ENCODE data around the gene BTG1. TPM values are rescaled to one million over a fixed set of nuclear protein-coding genes. Genes with fewer than 3 reads are reported as not detected.

BTG1 gene
- total RNA-seq, 1 experiment from 2014 or later = 29.8 TPM

DNA sequence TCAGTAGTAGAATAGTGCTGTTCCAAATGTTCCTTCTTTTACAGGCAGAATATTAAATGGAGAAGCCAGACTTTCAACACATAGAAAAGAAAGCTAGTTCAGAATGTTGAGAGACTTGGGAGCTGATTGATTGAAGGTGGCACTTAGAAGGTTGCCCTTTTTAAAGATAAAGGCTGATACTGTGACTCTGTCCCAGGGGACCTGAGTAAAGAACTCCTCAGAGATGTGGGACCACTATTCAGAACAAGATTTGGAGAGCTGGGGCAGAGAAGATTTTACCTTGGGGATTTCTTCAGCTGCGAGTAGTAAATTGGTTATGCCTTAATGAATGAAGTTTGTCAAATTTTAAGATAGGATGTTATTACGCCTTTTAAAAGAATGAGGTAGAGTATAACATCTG lies 21.4 kb upstream of the BTG1 start:
- Histone ChIP-seq H2AFZ (ENCODE audit: low read length) (no peak overlapping the region), H3K4me3 (ENCODE audit: low read length) (no peak overlapping the region), H3F3A (ENCODE audit: low read length, unreplicated experiment) (no peaks in the 10 kb centered on the region), H3K79me2 (ENCODE audit: low read length) (no peaks in the 10 kb centered on the region), H3K4me2 (ENCODE audit: low read length) (no peak overlapping the region), H3K4me1 (ENCODE audit: insufficient read depth, low read length) (0 out of 2 replicates have a peak, but pooled peaks cover 1% of the 10 kb centered on the region), H3K36me3 (ENCODE audit: low read depth, low read length) (no peaks in the 10 kb centered on the region), H3K27ac (ENCODE audit: low read length) (no peak overlapping the region), H3K9me2 (replicated peaks; ENCODE audit: low read length) (no peaks in the 10 kb centered on the region), H3K27me3 (ENCODE audit: low read length) (no peaks in the 10 kb centered on the region), H4K20me1 (ENCODE audit: low read length) (no peaks in the 10 kb centered on the region), H3K9ac (ENCODE audit: low read length) (no peak overlapping the region), H3K9me3 (ENCODE audit: low read length) (no peaks in the 10 kb centered on the region)
- intact Hi-C loops (cut with micrococcal nuclease) = no loop called here
- DNase-seq (no peak), ATAC-seq (no peak)
- ChIA-PET POLR2A (ENCODE audit: unreplicated experiment) (no interaction called here), CTCF (no interaction called here)
- no peak for TF ChIP-seq EZH2 (IDR thresholded peaks at IDR 0.05; ENCODE audit: low read length, unreplicated experiment)
- TF ChIP-seq, protein P1, sequence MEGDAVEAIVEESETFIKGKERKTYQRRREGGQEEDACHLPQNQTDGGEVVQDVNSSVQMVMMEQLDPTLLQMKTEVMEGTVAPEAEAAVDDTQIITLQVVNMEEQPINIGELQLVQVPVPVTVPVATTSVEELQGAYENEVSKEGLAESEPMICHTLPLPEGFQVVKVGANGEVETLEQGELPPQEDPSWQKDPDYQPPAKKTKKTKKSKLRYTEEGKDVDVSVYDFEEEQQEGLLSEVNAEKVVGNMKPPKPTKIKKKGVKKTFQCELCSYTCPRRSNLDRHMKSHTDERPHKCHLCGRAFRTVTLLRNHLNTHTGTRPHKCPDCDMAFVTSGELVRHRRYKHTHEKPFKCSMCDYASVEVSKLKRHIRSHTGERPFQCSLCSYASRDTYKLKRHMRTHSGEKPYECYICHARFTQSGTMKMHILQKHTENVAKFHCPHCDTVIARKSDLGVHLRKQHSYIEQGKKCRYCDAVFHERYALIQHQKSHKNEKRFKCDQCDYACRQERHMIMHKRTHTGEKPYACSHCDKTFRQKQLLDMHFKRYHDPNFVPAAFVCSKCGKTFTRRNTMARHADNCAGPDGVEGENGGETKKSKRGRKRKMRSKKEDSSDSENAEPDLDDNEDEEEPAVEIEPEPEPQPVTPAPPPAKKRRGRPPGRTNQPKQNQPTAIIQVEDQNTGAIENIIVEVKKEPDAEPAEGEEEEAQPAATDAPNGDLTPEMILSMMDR (conservative IDR thresholded peaks at IDR 0.05; ENCODE audit: low read depth, low read length) = no peak
- no peak for TF ChIP-seq EZH2phosphoT487 (IDR thresholded peaks at IDR 0.05; ENCODE audit: borderline replicate concordance, low read length)
- BruUV-seq (replicated peaks) = no TSS peak

GRCh38 chr12:92164712-92165111 lies 19.1 kb upstream of the BTG1 start:
- Histone ChIP-seq H3K9ac (ENCODE audit: low read length) (no peak overlapping the region), H3K9me3 (ENCODE audit: low read length) (no peaks in the 10 kb centered on the region), H3F3A (ENCODE audit: low read length, unreplicated experiment) (no peaks in the 10 kb centered on the region), H4K20me1 (ENCODE audit: low read length) (no peaks in the 10 kb centered on the region), H3K27me3 (ENCODE audit: low read length) (no peaks in the 10 kb centered on the region), H3K36me3 (ENCODE audit: low read depth, low read length) (no peaks in the 10 kb centered on the region), H3K4me2 (ENCODE audit: low read length) (no peak overlapping the region), H3K4me3 (ENCODE audit: low read length) (no peak overlapping the region), H3K79me2 (ENCODE audit: low read length) (no peaks in the 10 kb centered on the region), H2AFZ (ENCODE audit: low read length) (no peak overlapping the region), H3K9me2 (replicated peaks; ENCODE audit: low read length) (no peaks in the 10 kb centered on the region), H3K4me1 (ENCODE audit: insufficient read depth, low read length) (peaks cover 17% of the 10 kb centered on the region), H3K27ac (ENCODE audit: low read length) (no peak overlapping the region)
- ATAC-seq (no peak), DNase-seq (no peak)
- BruUV-seq (replicated peaks) = no TSS peak
- CTCF ChIA-PET = no interaction called here
- TF ChIP-seq EZH2phosphoT487 (IDR thresholded peaks at IDR 0.05; ENCODE audit: borderline replicate concordance, low read length) (no peak), EZH2 (IDR thresholded peaks at IDR 0.05; ENCODE audit: low read length, unreplicated experiment) (no peak)
- TF ChIP-seq, protein P1 (conservative IDR thresholded peaks at IDR 0.05; ENCODE audit: low read depth, low read length) = no peak
- intact Hi-C loops (cut with micrococcal nuclease) = loop anchor here (5.0 kb wide), 1 partner anchor 243 kb away; no protein-coding TSS in a partner anchor
- POLR2A ChIA-PET (ENCODE audit: unreplicated experiment) = no interaction called here

GRCh38 chr12:92162079-92162478 lies 16.4 kb upstream of the BTG1 start:
- intact Hi-C loops (cut with micrococcal nuclease) = loop anchor here (5.0 kb wide), 1 partner anchor 245 kb away; no protein-coding TSS in a partner anchor
- Histone ChIP-seq H3K36me3 (ENCODE audit: low read depth, low read length) (no peaks in the 10 kb centered on the region), H3F3A (ENCODE audit: low read length, unreplicated experiment) (no peaks in the 10 kb centered on the region), H2AFZ (ENCODE audit: low read length) (no peak overlapping the region), H3K4me3 (ENCODE audit: low read length) (no peak overlapping the region), H3K4me1 (ENCODE audit: insufficient read depth, low read length) (peaks cover 17% of the 10 kb centered on the region), H3K27me3 (ENCODE audit: low read length) (no peaks in the 10 kb centered on the region), H3K27ac (ENCODE audit: low read length) (no peak overlapping the region), H3K9me2 (replicated peaks; ENCODE audit: low read length) (no peaks in the 10 kb centered on the region), H3K79me2 (ENCODE audit: low read length) (no peaks in the 10 kb centered on the region), H4K20me1 (ENCODE audit: low read length) (no peaks in the 10 kb centered on the region), H3K4me2 (ENCODE audit: low read length) (no peak overlapping the region), H3K9ac (ENCODE audit: low read length) (no peak overlapping the region), H3K9me3 (ENCODE audit: low read length) (no peaks in the 10 kb centered on the region)
- CTCF ChIA-PET = no interaction called here
- ATAC-seq (peak; percentile 62), DNase-seq (peak; percentile 43)
- no peak for TF ChIP-seq EZH2phosphoT487 (IDR thresholded peaks at IDR 0.05; ENCODE audit: borderline replicate concordance, low read length)
- TF ChIP-seq EZH2 (IDR thresholded peaks at IDR 0.05; ENCODE audit: low read length, unreplicated experiment) = no peak
- TF ChIP-seq, protein P1 (conservative IDR thresholded peaks at IDR 0.05; ENCODE audit: low read depth, low read length) = no peak
- BruUV-seq (replicated peaks) = no TSS peak
- POLR2A ChIA-PET (ENCODE audit: unreplicated experiment) = interaction anchor here (0.5 kb wide), 1 partner anchor 491 kb away, joined by 7 read pairs; no protein-coding TSS in a partner anchor
